Lower leg skin (tissue), 4 donors: ENCODE results near the gene PARD6B. TPM values are rescaled to one million over a fixed set of nuclear protein-coding genes. Genes with fewer than 3 reads are reported as not detected.
"Not testable (repeated sequence)": the region's sequence is repeated elsewhere in the genome, so short reads cannot be mapped to it uniquely, and the experiment has no call there.

ENCODE experiments used
- DNase-seq, 2 donors: peaks; one replicate each; pipeline ENCODE4 v3.0.0-alpha.2; 2019; ENCODE audit warnings: low spot score in 2 of 2
- H3K4me3 ChIP-seq: fragments of 200-600 bp; sonication (generic); 2 replicates; pipeline ENCODE4 v1.5.1; 2017; ENCODE audit warnings: mild to moderate bottlenecking, low read depth; ENCODE audit not compliant: poor library complexity, severe bottlenecking
- POLR2A ChIP-seq, 2 donors: fragments of 450-650 bp; IDR thresholded peaks; one replicate each; pipeline ENCODE4 v1.6.1; 2016 to 2017; ENCODE audit warnings: antibody characterized with exemption in 2 of 2, mild to moderate bottlenecking in 1 of 2, moderate library complexity in 1 of 2
- WGBS, 2 donors: methylation state at CpG; one replicate each; pipeline ENCODE4 v1.1.5; 2018; 5-methylcytosine and 5-hydroxymethylcytosine counted together
- intact Hi-C: fragments of 100-400 bp; cut with DNase I; formaldehyde crosslinking; loops from one replicate; pipeline ENCODE4 v1.15.0; 2023; ENCODE audit warnings: low total_unique reads
- total RNA-seq, 4 donors: library from RNA; depleted of rRNA; stranded (reverse); fragments of >200 nt; gene quantifications; one replicate each; pipeline ENCODE4 v1.1.0, GENCODE V29; 2016
- TF ChIP-seq, protein P1 (sequence below), 3 donors: fragments of 450-650 bp; IDR thresholded peaks; one replicate each; pipeline ENCODE4 v1.5.1; 2016; ENCODE audit warnings: antibody characterized with exemption in 3 of 3, mild to moderate bottlenecking in 3 of 3, moderate library complexity in 2 of 3

The PARD6B gene
- total RNA-seq, 4 donors from 2014 or later = 10.5 to 11.8 (median 10.9) TPM

DNA sequence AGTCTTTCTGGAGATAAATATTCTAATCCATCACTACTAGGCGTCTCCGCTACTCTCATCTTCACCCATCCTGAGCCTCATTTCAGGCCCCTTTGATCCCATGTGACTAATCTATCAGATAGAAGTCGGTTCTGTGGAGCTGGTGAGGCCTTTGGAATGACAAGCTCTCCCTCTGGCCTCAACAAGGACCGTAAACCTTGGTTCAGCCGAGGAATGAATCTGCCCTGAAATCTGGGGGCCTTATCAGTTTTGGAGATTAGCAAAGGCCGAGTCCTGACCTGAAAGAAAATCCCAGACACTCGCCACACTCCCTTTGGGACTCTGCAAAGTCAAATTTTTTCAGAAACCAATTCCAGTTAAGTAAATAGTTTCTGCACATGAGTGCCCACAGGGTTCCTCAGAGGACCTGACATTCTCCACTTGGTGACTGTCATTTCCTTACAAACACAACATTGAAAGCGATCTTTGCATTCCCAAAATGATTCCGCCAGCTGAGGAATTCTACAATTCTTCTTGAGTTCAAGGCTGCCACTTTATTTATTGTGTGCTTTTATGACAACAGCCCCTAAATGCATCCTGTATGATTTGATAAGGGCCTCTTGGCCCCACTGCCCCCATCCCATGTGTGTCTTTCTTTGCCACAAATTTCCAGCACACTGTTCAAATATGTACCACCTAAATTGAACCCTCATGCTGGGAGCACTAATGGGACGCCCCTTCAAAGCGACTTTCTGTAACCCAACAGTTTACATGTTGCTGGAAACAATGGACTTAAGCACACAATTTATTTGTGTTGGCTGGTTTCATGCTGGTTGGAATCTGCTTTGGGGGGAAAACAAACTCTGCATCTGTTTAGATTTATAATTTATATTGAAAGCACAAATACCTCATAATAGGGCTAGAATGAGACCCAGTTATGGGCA lies 30.1 kb upstream of the PARD6B start:
- TF ChIP-seq, protein P1, sequence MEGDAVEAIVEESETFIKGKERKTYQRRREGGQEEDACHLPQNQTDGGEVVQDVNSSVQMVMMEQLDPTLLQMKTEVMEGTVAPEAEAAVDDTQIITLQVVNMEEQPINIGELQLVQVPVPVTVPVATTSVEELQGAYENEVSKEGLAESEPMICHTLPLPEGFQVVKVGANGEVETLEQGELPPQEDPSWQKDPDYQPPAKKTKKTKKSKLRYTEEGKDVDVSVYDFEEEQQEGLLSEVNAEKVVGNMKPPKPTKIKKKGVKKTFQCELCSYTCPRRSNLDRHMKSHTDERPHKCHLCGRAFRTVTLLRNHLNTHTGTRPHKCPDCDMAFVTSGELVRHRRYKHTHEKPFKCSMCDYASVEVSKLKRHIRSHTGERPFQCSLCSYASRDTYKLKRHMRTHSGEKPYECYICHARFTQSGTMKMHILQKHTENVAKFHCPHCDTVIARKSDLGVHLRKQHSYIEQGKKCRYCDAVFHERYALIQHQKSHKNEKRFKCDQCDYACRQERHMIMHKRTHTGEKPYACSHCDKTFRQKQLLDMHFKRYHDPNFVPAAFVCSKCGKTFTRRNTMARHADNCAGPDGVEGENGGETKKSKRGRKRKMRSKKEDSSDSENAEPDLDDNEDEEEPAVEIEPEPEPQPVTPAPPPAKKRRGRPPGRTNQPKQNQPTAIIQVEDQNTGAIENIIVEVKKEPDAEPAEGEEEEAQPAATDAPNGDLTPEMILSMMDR (IDR thresholded peaks at IDR 0.05) = no peak
- no peak for TF ChIP-seq POLR2A (IDR thresholded peaks at IDR 0.05)
- intact Hi-C loops = no loop called here
- no peak overlapping the region for H3K4me3 ChIP-seq
- WGBS, 2 donors = 87 to 88% methylated on average over 11 of the region's 11 CpGs
- DNase-seq = no peak

DNA sequence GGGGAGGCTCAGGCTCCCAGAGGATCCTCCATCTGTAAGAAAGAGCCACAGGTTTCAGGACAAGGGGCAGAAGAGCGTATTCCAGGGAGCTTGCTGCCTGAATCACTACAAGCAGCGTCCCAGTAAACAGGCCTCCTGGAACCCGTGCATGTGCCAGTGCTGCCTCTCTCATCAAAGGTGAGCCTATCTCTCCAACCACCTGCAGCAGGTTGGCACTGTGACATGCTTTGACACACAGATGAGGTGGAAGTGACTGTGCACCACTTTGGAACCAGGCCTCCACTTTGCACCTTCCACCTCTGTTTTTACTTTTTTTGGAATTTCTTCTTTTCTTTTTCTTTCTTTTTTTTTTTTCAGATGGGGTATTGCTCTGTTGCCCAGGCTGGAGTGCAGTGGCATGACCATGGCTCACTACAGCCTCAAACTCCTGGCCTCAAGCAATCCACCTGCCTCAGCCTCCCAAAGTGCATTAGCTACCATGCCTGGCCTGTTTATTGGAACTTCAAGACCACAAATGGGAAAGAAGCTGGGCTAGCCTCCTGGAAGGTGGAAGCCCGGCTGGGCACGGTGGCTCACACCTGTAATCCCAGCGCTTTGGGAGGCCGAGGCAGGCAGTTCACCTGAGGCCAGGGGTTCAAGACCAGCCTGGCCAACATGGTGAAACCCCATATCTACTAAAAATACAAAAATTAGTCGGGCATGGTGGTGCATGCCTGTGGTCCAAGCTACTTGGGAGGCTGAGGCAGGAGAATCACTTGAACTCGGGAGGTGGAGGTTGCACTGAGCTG lies 27.5 kb upstream of the PARD6B start:
- intact Hi-C loops, H3K4me3 ChIP-seq: not testable (repeated sequence)
- WGBS, 2 donors = 79 to 82% methylated on average over 9 of the region's 9 CpGs

DNA sequence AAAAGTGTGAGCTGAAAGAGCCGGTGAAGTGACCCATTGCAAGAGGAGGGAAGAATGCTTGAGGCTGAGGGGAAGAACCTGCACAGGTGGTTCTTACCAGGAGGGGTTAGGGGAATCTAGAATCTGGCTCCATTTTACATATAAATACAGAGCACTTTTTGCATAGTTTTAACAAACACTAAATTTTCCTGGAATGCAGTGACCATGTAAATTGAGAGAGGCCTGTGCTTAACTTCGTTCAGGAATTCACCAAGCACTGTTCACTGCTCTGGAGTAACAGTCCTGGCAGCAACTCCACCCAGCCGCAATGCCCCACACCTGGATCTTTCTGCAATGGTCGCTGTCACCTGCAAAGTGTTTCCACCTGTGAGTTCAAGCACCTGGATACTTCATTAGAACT lies 26.9 kb upstream of the PARD6B start:
- no peak for DNase-seq
- no peak overlapping the region for H3K4me3 ChIP-seq
- intact Hi-C loops = no loop called here
- TF ChIP-seq, protein P1 (IDR thresholded peaks at IDR 0.05) = no peak
- TF ChIP-seq POLR2A (IDR thresholded peaks at IDR 0.05) = no peak
- 79 to 89% methylated on average over 4 of the region's 4 CpGs for WGBS, 2 donors

More for the DNA sequence above, 27.5 kb upstream of the PARD6B start:
- not testable (repeated sequence) for DNase-seq

DNA sequence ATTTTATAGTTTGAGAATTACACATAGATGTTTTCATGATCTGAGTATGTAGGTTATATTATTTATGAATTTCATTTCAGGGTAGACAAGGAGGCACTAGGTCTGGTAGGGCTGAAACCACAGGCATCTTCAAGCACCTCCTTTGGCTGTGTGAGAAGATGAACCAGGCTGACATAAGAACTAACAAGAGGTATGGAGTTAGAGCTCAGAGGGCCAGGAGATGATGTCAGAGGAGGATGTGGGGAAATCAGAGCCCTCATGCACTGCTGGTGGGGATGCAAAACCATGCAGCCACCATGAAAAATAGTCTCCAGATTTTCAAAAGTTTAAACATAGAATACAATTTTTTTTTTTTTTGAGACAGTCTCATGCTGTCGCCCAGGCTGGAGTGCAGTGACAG lies 26.4 kb upstream of the PARD6B start:
- intact Hi-C loops = no loop called here
- TF ChIP-seq, protein P1 (IDR thresholded peaks at IDR 0.05) = no peak
- TF ChIP-seq POLR2A (IDR thresholded peaks at IDR 0.05) = no peak
- H3K4me3 ChIP-seq = no peak overlapping the region
- no peak for DNase-seq
- 95 to 100% methylated on average over 1 of the region's 1 CpG for WGBS, 2 donors

DNA sequence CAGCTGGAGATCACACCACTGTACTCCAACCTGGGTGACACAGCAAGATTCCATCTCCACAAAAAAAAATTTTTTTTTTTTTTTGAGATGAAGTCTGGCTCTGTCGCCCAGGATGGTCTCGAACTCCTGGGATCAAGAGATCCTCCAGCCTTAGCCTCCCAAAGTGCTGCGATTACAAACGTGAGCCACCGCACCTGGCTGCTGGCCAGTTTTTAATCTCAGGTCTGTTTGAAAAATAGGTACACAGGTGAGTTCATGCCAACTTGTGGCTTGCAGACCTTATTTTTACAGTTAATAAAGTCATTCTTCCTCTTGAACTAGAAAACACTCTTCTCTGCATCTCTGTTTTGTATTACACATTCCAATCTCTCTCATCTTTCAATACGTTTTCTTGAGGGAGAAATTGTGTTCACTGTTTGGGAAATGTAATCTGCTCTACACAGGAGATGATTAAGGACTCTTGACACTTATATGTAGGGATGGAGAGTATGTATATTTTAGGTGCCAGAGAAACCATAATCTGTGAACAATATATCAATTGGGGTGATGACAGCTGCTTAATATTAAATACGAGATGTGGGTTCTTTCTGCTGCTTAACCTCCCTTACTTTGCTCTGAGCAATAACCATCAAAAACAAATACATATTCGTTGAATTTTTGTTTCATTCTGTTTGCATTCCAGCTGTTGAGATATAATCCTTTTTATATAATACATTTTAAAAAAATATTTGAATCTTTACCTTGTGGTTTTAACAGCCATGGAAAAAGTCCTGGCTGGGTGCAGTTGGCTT lies 22.3 kb upstream of the PARD6B start:
- H3K4me3 ChIP-seq = no peak overlapping the region
- intact Hi-C loops = no loop called here
- TF ChIP-seq, protein P1 (IDR thresholded peaks at IDR 0.05) = no peak
- DNase-seq = no peak
- WGBS, 2 donors = 39 to 40% methylated on average over 8 of the region's 8 CpGs
